Neural cell (in vitro differentiated cells): ENCODE results near the gene NKAIN2.

Experiments used
- CTCF ChIP-seq: fragments of 450-650 bp; IDR thresholded peaks from 2 replicates; pipeline ENCODE4 v1.5.1; 2014; ENCODE audit warnings: antibody characterized with exemption, mild to moderate bottlenecking, moderate library complexity; ENCODE audit not compliant: poor library complexity, severe bottlenecking
- EP300 ChIP-seq: fragments of 450-650 bp; conservative IDR thresholded peaks from 2 replicates; pipeline ENCODE4 v1.6.1; 2014; ENCODE audit warnings: antibody characterized with exemption, mild to moderate bottlenecking, moderate library complexity; ENCODE audit not compliant: poor library complexity, severe bottlenecking
- EZH2 ChIP-seq: fragments of 200-600, 300-800 bp; shearing (Covaris generic), sonication (generic); IDR thresholded peaks from 2 replicates; pipeline ENCODE4 v1.6.1; 2014; ENCODE audit warnings: antibody characterized with exemption, low read length, borderline replicate concordance, mild to moderate bottlenecking; ENCODE audit not compliant: insufficient read depth, poor library complexity, severe bottlenecking
- POLR2AphosphoS5 ChIP-seq: IDR thresholded peaks from 2 replicates; pipeline ENCODE4 v1.6.1; 2012
- RAD21 ChIP-seq: fragments of 450-650 bp; conservative IDR thresholded peaks from 2 replicates; pipeline ENCODE4 v1.6.1; 2014; ENCODE audit warnings: antibody characterized with exemption, mild to moderate bottlenecking, moderate library complexity
- REST ChIP-seq: IDR thresholded peaks from 2 replicates; pipeline ENCODE4 v1.6.1; 2012; ENCODE audit warnings: borderline replicate concordance
- TAF1 ChIP-seq: IDR thresholded peaks from 2 replicates; pipeline ENCODE4 v1.6.1; 2012; ENCODE audit warnings: low read depth

- no peak for TF ChIP-seq EZH2
- TF ChIP-seq REST: no peak
- no peak for TF ChIP-seq CTCF
- TF ChIP-seq EP300: no peak
- no peak for TF ChIP-seq POLR2AphosphoS5
- TF ChIP-seq RAD21: no peak
- no peak for TF ChIP-seq TAF1
These were observed 15.3 kb upstream of the NKAIN2 start for GRCh38 chr6:123788319-123788718.
